Activated CD8-positive, alpha-beta memory T cell treated with anti-CD3 and anti-CD28 coated beads for 48 hours (primary cell): ENCODE measurements around the gene COL1A1.

Experiments used
- DNase-seq, 3 experiments: peaks; one replicate each; pipeline ENCODE4 v3.0.0-alpha.2; 2020; ENCODE audit warnings: low read depth in 2 of 3, low spot score in 2 of 3

The COL1A1 gene

DNA sequence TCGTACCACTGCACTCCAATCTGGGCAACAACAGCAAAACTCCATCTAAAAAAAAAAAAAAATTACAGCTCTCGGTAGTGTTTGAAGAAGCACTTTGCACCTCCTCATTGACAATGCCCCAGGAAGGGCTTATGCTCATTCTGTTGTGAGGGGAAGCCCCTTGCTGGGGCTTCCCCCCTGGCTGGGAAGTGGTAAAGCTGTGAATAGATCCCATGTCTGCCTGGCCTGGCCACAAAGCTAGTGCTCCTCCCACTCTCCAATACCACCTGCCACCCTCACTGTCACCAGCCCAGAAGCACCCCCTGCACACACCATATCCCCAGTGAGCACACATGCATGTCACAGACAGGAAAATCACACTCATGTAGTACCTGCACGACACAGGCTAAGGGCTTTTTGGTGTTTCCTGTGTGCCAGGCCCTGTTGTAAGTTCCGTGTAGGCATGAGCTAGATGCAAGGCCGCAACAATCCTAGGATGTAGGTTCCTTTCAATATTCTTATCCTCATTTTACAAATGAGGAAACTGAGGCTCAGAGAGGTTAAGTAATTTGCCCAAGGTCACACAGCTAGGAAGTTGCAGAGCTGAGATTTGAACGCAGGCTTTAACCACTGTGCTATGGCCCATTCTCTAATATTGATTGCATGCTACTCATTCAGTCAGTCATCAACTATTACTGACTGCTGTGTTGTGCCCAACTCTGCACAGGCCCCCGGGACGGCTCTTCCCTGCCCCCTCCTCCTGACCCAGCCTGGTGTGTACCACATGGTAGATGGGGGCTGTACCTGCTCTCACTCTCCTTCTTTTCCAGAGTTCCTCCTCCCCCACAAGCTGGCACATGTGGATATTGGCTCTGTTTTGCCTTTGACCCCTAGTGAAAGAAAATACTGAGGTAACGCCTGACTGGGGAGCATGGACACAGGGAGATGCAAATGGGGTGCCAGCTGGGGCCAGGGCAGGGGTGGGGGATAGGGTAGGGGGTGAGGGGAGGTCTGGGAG is 11.9 kb upstream of the COL1A1 start:
- DNase-seq = peak in 1 of 3 experiments; percentile 23

DNA sequence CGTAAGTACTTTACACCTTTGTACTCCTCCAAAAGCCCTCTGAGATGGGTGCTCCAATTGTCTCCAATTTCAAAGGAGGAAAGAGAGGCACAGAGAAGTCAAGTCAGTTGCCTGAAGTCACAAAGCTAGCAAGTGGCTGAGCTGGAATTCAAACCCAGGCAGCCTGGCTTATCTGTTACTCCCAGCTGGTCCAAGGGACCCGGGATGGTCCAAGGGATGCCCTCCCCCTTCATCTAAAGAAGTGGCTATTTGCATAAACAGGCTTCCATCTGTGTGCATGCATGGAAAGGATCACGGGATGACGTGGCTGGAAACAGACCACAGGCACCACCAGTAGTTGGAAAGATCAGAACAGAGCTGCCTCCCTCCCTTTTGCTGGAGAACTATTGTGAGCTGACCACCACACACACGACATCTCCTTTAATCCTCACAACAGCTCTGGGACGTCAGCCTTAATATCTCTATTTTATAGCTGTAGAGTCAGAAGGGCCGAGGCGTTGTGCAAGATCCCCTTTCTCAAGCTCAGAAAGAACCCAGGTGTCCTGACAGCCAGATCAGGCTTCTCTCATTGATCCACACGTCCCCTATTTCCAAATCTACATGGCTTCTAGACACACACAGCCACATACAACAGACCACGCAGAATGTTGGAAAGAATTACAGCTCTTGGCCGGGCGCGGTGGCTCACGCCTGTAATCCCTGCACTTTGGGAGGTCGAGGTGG is 10.9 kb upstream of the COL1A1 start:
- no peak for DNase-seq

DNA sequence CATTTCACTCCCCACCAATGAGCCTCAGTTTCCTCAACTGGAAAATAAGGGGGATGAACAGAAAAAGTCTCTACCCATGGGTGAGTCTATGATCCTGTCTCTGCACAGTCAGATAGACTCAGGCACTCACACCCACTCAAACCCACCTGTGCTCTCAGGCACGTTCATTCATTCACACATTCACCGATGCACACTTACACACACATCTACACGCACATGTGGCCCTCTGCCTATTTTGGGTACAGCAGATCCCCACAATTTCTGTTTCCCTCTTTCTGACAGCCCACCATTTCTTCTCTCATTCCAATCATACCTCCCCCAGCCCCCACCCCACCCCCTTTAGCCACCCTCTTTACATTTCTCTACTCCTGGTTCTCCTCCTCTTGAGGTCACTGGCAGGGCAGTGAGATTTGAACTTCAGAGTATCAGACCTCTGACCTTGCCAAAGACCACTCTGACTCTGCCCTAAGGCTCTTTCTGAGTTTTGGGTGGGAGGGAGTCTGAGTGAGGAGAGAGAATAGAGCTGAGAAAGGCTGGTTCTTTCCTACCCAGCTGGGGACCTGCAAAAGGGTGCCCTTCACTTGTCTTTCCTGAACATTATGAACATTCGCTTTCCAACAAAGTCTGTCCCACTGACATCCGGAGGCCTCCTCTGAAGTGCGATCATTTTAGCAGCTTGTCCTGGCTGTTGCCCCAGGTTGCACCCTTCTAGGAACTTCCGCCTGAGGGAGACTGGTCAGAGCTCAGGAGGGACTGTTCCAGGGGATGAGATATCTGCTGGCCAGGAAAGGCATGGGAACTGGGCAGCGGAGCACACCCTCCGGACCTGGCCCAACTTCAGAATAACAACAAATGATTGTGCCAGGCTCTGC is 10.1 kb upstream of the COL1A1 start:
- no peak for DNase-seq

DNA sequence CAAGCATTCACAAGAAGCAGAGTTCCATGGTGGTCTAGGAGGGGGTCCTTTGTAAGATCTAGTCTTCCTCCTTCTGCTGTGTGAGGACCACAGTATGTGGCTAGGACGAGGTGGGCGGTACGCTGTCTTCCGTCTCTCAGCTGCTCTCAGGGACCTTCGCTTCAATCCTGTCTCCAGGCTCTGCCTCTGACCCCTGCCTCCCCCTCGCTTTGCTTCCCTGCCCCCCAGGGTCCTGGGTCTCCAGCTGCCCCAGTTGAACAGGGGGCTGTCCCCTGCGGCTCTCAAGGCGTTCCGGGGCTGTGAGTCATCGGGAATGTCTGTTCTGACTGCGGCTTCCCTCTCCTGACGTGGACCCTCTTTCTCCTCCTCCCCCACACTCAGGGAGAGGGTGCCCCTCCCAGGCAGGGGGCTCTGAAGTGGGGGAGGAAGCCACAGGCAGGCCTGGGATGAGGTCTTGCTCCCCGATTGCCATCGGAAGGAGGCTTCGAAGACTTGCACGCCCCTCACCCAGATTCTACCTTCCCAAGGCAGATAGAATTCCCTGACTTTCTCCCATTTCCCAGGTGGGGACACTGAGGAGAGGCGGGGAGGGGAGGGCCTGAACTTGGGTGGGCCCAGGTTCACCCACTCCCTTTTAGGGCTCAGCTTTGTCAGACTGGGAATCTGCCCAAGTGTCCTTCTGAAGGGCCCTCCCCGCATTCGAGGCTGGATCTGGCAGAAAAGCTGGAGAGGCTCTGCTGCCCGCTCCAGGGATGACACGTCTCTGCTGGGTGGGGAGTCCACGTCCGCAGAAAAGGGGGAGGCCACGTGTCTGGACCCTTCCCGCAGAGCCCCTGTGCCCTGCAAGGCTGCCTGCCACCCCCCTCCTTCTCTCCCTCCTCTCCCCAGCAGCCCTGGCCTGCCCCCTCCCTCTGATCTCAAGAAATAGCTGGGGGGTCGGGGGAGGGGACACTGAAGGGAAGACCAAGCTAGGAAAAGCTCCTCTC is 9.1 kb upstream of the COL1A1 start:
- DNase-seq = no peak

DNA sequence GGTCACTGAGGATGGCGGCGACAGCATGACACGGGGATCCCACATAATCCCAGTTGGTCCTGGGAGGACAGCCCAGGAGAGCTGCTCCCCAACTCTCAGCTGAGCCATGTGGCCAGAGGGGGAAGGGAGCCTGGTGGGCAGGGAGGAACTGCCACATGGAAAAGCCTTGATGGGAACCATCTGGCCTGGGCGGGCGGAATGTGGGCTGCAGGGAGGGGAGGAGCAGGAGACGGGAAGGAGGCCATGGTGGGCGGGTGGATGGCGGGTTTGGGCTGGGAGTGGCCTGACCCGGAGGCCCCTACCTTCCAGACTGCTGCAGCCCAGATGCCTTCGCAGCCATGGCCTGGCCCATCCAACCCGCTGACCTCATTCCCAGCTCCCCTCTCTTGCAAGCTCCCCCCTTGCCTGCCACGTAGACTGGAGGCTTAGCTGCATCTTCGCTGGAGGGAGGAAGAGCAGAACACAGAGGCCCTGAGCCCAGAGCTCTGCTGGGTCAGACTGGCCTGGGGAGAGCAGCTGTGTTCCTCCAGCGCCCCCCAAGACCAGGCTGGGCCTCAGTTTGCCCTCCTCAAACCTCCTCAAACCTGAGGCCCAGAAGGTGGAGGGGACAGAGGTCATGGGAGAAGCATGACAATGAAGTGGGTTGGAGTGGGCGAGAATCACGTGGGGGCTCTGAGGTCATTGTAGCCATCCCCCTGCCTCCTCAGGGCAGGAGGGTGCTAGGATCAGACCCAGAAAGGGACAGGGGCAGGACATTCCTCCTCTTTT is 8.2 kb upstream of the COL1A1 start:
- no peak for DNase-seq

DNA sequence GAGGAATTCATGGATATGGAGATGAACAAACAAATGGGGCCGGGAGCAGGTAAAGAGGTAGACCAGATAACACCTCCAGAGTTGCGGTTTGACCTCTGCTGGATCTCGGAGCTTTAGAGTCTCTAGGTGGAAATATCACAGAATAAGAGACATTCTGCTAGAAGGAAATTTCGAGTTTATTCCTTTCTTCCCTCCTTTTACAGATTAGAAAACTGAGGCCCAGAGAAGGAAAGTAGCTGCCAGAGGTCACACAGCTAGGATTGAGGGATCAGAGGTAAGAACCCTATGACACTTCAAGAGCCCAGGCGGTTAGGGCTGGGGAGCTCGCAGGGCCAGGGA is 7.7 kb upstream of the COL1A1 start:
- DNase-seq = no peak

DNA sequence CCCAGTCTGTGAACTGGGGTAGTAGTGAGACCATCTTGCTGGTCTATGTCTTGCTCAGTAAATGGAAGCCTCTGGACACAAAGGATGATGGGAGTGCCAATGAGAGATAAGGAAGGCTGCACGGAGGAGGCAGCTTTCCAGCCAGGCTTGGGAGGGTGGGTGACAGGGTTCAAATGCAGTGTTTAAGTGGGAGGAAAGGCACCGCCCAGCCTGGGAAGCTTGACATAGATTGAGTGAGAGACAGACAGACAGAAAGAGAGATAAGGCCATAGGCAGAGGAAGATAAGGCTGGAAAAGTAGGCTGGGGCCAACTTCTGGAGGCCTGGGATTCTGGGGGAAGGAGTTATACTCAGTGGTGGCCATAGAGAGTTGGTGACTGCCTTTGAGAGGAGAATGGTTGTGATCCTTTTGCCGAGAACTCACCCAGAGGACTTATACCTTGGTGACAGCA is 7.2 kb upstream of the COL1A1 start:
- DNase-seq = no peak

DNA sequence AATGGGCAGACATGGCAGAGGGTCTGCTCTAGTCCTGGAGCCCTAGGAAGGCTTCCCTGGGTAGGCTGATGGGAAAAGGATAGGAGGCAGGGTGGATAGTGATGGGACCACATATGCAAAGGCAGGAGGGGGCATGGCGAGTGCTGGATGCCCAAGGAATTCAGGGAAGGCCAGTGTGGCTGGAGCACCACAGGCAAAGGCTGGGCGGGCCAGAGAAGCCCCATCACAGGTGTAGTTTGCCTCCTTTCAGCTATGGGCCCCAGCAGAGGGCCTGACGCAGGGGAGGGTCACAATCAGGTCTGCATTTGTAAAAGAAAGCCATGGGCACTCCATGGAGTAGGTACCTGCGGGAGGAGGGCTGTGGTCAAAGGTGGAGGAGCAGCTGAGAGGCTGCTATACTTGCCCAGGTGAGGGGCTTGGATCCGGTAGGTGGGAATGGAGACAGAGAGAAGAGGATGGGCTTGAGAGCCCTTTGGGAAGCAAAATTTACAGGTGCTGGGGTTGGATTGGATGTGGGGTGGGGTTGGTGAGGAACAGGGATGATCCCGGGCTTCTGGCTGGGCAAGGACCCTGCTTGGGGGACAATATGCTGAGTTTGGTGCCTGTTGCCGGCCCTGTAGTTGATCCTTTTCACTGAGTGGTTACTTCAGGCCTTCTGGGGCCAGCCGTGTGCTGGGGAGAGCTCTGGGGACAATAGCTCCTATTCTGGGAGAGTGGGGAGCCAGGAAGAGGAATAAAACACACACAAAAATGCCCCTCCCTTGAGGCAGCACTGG is 6.5 kb upstream of the COL1A1 start:
- DNase-seq = no peak

DNA sequence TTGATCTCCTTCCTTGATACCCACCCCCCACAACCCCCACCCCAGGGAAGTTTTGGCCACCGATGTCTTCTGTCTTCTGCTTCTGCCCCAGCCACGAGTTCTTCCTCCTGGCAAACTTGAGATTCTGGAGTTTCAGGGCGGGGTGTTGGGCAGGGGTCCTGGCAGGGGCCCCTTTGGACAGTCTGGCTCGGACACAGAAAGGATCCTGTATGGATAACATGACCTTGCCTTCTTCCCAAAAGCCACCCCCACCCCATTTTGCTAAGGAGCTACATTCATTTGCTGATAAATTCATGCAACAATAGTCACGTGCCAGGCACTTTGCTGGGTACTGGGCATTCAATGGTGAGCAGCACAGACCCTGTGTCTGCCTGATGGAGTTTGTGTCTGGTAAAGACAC is 5.9 kb upstream of the COL1A1 start:
- no peak for DNase-seq

DNA sequence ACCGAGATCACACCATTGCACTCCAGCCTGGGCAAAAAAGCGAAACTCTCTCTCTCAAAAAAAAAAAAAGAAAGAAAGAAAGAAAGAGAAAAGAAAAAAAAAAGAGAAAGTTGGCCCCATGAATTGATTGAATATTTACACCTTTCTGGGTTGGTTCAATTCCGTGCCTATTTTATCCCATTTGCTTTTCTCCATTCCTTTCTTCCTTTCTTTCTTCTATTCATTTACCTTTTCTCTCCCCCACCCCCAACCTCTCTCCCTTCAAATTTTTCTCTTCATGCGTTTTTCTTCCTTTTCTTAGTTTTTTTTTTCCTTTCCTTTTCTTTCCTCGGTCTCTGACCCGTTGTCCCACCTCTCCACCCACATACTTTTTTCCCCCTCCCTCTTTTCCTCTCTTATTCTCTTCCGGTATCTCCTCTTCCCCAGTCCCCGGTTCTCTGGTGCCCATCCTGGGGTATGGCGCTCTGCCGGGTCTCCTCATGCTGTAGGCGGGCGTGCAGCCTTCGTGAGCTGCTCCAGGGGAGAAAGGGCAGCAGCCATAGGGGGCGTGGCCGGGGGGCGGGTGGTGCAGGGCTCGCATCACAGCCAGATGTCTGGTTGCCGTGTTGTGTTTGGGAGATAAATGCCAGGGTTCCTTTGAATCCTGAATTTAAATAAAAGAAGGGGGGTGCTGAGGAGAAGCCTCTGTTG is 5.3 kb upstream of the COL1A1 start:
- DNase-seq = no peak

DNA sequence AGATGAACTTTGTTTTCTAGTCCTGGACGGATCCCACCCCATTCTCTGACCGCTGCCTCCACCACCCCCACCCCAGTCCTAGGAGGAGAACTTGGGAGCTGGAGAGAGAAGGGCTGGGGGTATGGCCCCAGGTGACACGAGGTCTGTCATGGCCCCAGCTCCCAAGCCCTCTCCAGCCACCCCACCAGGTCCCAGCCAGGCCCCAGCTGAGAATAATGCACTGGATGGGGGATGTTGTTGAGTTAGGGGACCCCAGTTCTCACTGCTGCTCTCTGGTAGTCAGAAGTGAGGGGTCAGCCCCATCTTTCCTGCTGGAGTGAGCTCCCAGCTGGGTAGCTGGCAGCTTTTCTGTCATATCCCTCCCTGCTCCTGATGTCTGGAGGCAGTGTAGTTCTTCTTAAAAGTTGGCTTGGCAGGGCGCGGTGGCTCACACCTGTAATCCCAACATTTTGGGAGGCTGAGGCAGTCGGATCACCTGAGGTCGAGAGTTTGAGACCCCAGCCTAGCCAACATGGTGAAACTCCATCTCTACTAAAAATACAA is 4.6 kb upstream of the COL1A1 start:
- no peak for DNase-seq

DNA sequence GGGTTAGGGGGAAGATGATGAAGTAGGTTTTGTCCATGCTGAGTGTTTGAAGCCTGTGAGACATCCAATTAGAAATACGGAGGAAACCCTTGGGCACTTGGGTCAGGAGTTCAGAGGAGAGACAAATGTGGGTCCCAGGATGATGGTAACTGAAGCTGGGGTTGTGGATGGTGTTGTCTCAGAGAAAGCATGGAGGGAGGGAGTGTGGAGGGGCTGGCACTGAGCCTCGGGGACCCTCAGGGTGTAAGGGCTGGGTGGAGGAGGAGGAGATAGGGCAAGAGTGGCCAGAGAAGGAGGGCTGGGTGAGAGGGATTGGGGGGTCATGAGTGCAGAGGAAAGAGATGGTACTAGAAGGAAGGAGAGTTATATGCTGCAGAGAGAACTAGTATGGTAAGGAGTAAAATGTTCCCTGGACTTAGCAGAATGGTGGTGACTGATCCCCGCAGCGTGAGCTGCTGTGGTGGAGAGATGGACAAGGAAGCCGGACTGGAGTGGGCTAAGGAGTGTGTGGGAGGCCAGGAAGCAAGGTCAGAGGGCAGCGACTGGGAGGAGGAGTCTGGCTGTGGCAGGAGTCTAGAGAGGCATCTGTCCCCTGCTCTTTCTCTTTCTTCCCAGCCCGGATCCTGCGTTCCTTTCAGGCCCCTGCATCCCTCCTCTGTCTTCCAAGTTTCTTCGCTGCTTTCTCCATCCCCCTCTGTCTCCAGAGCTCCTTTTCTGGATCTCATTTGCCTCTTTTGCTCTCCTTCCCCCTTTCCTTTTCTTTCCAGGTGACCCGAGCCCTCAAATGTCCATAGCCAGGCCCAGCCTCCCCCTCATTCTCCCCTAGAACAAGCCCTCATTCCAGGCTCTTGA is 3.9 kb upstream of the COL1A1 start:
- DNase-seq = no peak

DNA sequence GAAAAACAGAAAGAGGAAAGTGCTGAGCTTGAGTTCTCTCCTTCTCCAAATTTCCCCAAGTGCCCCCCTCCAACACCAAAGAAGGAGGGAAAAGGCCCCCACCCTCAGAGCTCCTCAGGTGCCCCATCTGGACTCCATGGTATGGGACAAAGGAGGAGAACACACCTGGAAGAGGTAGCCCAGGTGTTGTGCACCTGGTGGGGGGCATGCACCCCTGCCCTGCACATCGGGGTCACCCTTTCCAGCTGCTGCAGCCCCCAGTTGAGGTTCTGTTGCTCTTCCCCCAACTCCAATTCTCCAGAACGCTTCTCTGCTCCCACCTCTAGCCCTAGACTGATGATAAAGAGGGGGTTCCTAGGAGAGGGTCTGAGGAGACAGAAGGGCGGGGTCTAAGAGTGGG is 3.0 kb upstream of the COL1A1 start:
- DNase-seq = no peak

DNA sequence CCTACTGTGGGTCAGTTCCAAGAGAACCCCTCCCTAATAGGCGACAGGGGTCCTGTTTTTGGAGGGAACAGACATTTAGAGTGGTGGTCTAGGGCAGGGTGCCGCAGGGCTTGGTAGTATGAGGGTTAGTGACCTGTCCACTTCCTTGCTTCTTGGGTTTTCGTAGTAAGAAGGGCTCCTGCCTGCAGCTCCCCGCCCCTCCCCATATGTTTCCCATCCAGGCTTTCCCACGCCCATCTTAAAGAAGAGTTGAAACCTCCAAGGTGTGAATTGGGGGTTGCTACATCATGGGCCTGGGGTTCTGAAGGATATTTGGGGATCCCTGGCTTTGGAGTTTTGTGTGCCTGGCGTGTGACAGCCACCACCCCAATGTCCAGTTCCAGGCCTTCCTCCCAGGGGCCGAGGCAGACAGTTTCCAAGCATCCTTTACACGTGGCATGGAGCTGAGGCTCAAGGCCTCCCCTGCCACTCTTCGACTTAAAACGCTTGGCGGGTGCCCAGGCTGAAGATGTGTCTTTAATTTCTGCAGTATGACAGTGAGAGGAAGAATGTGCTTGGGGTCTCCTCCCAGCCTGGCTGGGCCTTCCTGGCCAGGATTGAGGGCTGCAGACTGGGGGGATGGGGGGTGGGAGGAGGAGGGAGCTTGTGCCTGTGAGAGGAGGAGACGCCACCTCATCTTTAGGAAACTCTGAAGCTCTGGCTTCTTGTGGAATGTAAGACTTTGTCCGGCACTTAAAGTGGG is 2.3 kb upstream of the COL1A1 start:
- DNase-seq = no peak

DNA sequence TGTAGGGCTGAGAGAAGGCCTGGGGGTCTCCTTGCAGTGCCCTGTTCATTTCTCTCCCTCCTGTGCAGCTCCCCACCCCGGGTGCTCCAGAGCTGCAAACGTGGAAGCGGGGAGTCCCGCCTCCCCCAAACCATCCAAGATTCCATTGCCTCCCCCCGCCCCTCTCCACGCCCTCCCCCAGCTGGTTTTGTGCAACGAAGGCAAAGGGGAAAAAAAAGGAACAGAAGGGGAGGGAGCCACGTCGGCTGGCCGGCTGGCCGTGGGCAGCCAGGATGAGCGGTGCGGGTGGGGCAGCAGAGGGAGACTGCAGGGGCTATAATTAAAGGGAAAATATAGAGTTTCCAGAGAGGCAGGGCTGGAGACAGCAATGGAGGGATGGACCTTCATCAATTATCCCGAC is 1.7 kb upstream of the COL1A1 start:
- DNase-seq = no peak
